HEK293 (cell line): ENCODE data around the gene ERCC1.

Experiments used
- CTCF ChIA-PET: fragments of 350-600 bp; formaldehyde crosslinking; extraction: SDS; loops from one replicate; lab custom pipeline; 2021; ENCODE audit warnings: antibody characterized with exemption; lab: Yijun Ruan, JAX
- POLR2A ChIA-PET: fragments of 300-600 bp; formaldehyde crosslinking; extraction: SDS; loops from one replicate; lab custom pipeline; 2020; ENCODE audit warnings: antibody characterized with exemption, inconsistent platforms; lab: Yijun Ruan, JAX
- H3K27ac ChIP-seq: fragments of 200-500 bp; sonication (Bioruptor generic); 2 replicates; pipeline ENCODE4 v1.5.1; 2014; ENCODE audit warnings: low read depth, low read length, control low read depth, inconsistent platforms; ENCODE audit errors: extremely low read depth
- H3K36me3 ChIP-seq, 2 experiments: fragments of 200-500 bp in 1 of 2; sonication (Bioruptor generic) in 1 of 2; 1 replicate in 1 of 2; 2 replicates in 1 of 2; pipeline ENCODE4 v1.5.1; 2014 to 2017; ENCODE audit warnings: inconsistent platforms in 2 of 2, low read length in 2 of 2; ENCODE audit not compliant: control insufficient read depth in 2 of 2, insufficient read depth in 1 of 2
- H3K4me1 ChIP-seq: fragments of 200-500 bp; sonication (Bioruptor generic); 2 replicates; pipeline ENCODE4 v1.5.1; 2014; ENCODE audit warnings: mild to moderate bottlenecking, low read length, inconsistent platforms; ENCODE audit not compliant: control insufficient read depth, insufficient read depth
- H3K4me3 ChIP-seq: 2 replicates; pipeline ENCODE4 v1.5.1; 2011; ENCODE audit warnings: low read depth, mild to moderate bottlenecking, control low read depth, low read length, moderate library complexity
- H3K9me3 ChIP-seq: fragments of 200-500 bp; sonication (Bioruptor generic); 2 replicates; pipeline ENCODE4 v1.5.1; 2014; ENCODE audit warnings: low read depth, low read length, inconsistent platforms; ENCODE audit not compliant: control insufficient read depth, insufficient read depth
- HOXD13 ChIP-seq: sonication (generic); formaldehyde crosslinking; IDR thresholded peaks from 2 replicates; pipeline ENCODE4 v1.8.0; 2022; ENCODE audit warnings: missing genetic modification reagents, borderline replicate concordance
- KLF9 ChIP-seq: fragments of 450-650 bp; formaldehyde crosslinking; IDR thresholded peaks from 2 replicates; pipeline ENCODE4 v1.5.1; 2016; ENCODE audit warnings: missing biosample characterization, missing genetic modification characterization, low read depth
- SP7 ChIP-seq: fragments of 450-650 bp; formaldehyde crosslinking; IDR thresholded peaks from 2 replicates; pipeline ENCODE4 v1.5.1; 2016; ENCODE audit warnings: missing biosample characterization, missing genetic modification characterization
- TRIM28 ChIP-seq: IDR thresholded peaks from 2 replicates; pipeline ENCODE4 v1.6.1; 2011; ENCODE audit warnings: low read length, control low read depth, borderline replicate concordance
- ZBTB1 ChIP-seq: fragments of 450-650 bp; formaldehyde crosslinking; IDR thresholded peaks from 2 replicates; pipeline ENCODE4 v1.5.1; 2016; ENCODE audit warnings: missing biosample characterization, missing genetic modification characterization
- ZFHX2 ChIP-seq: fragments of 450-650 bp; formaldehyde crosslinking; conservative IDR thresholded peaks from 2 replicates; pipeline ENCODE4 v1.5.1; 2016; ENCODE audit warnings: missing biosample characterization, missing genetic modification characterization
- ZIC2 ChIP-seq: fragments of 450-650 bp; formaldehyde crosslinking; IDR thresholded peaks from 2 replicates; pipeline ENCODE4 v1.5.1; 2016; ENCODE audit warnings: missing biosample characterization, missing genetic modification characterization
- ZNF121 ChIP-seq: fragments of 450-650 bp; formaldehyde crosslinking; IDR thresholded peaks from 2 replicates; pipeline ENCODE4 v1.5.1; 2016; ENCODE audit warnings: missing biosample characterization, missing genetic modification characterization
- ZNF146 ChIP-seq: fragments of 450-650 bp; formaldehyde crosslinking; IDR thresholded peaks from 2 replicates; pipeline ENCODE4 v1.5.1; 2016; ENCODE audit warnings: missing biosample characterization, missing genetic modification characterization
- ZNF184 ChIP-seq: fragments of 450-650 bp; IDR thresholded peaks from 2 replicates; pipeline ENCODE4 v1.5.1; 2018; ENCODE audit warnings: missing biosample characterization, mild to moderate bottlenecking, missing genetic modification characterization
- ZNF302 ChIP-seq: fragments of 450-650 bp; formaldehyde crosslinking; IDR thresholded peaks from 2 replicates; pipeline ENCODE4 v1.5.1; 2016; ENCODE audit warnings: missing biosample characterization, missing genetic modification characterization, low read depth
- ZNF426 ChIP-seq: fragments of 450-650 bp; formaldehyde crosslinking; IDR thresholded peaks from 2 replicates; pipeline ENCODE4 v1.5.1; 2017; ENCODE audit warnings: missing biosample characterization, missing genetic modification characterization, mild to moderate bottlenecking, inconsistent platforms, moderate library complexity
- ZNF473 ChIP-seq: fragments of 450-650 bp; formaldehyde crosslinking; IDR thresholded peaks from 2 replicates; pipeline ENCODE4 v1.5.1; 2017; ENCODE audit warnings: missing biosample characterization, missing genetic modification characterization
- ZNF544 ChIP-seq: fragments of 450-650 bp; formaldehyde crosslinking; IDR thresholded peaks from 2 replicates; pipeline ENCODE4 v1.5.0; 2017; ENCODE audit warnings: missing biosample characterization, missing genetic modification characterization
- ZNF571 ChIP-seq: fragments of 450-650 bp; formaldehyde crosslinking; IDR thresholded peaks from 2 replicates; pipeline ENCODE4 v1.5.0; 2017; ENCODE audit warnings: missing biosample characterization, missing genetic modification characterization
- ZNF585B ChIP-seq: fragments of 450-650 bp; formaldehyde crosslinking; IDR thresholded peaks from 2 replicates; pipeline ENCODE4 v1.5.1; 2016; ENCODE audit warnings: missing biosample characterization, missing genetic modification characterization
- ZNF600 ChIP-seq: fragments of 450-650 bp; formaldehyde crosslinking; IDR thresholded peaks from 2 replicates; pipeline ENCODE4 v1.5.1; 2016; ENCODE audit warnings: missing biosample characterization, missing genetic modification characterization
- ZNF610 ChIP-seq: fragments of 450-650 bp; formaldehyde crosslinking; IDR thresholded peaks from 2 replicates; pipeline ENCODE4 v1.5.1; 2016; ENCODE audit warnings: missing biosample characterization, missing genetic modification characterization, borderline replicate concordance
- ZNF629 ChIP-seq: fragments of 450-650 bp; formaldehyde crosslinking; IDR thresholded peaks from 2 replicates; pipeline ENCODE4 v1.5.1; 2017; ENCODE audit warnings: missing biosample characterization, missing genetic modification characterization
- ZNF660 ChIP-seq: fragments of 450-650 bp; IDR thresholded peaks from 2 replicates; pipeline ENCODE4 v1.5.1; 2018; ENCODE audit warnings: missing biosample characterization, mild to moderate bottlenecking, missing genetic modification characterization
- ZNF670 ChIP-seq: fragments of 450-650 bp; formaldehyde crosslinking; IDR thresholded peaks from 2 replicates; pipeline ENCODE4 v1.5.1; 2016; ENCODE audit warnings: missing biosample characterization, missing genetic modification characterization, low read depth
- ZNF707 ChIP-seq: fragments of 450-650 bp; formaldehyde crosslinking; IDR thresholded peaks from 2 replicates; pipeline ENCODE4 v1.5.1; 2016; ENCODE audit warnings: missing biosample characterization, missing genetic modification characterization
- ZNF768 ChIP-seq: fragments of 450-650 bp; formaldehyde crosslinking; IDR thresholded peaks from 2 replicates; pipeline ENCODE4 v1.5.1; 2018; ENCODE audit warnings: missing biosample characterization, mild to moderate bottlenecking, missing genetic modification characterization
- ZXDB ChIP-seq: fragments of 450-650 bp; formaldehyde crosslinking; IDR thresholded peaks from 2 replicates; pipeline ENCODE4 v1.5.1; 2016; ENCODE audit warnings: missing biosample characterization, missing genetic modification characterization
- TF ChIP-seq, protein P1 (sequence below): fragments of 450-650 bp; formaldehyde crosslinking; IDR thresholded peaks from 2 replicates; pipeline ENCODE4 v1.5.1; 2016; ENCODE audit warnings: missing biosample characterization, missing genetic modification characterization
- TF ChIP-seq, protein P2 (sequence below): fragments of 450-650 bp; formaldehyde crosslinking; IDR thresholded peaks from 2 replicates; pipeline ENCODE4 v1.5.1; 2017; ENCODE audit warnings: missing biosample characterization, missing genetic modification characterization
- TF ChIP-seq, protein P3 (sequence below): fragments of 450-650 bp; formaldehyde crosslinking; IDR thresholded peaks from 2 replicates; pipeline ENCODE4 v1.5.1; 2016; ENCODE audit warnings: missing biosample characterization, missing genetic modification characterization, low read depth
- TF ChIP-seq, protein P4 (sequence below): fragments of 450-650 bp; formaldehyde crosslinking; IDR thresholded peaks from 2 replicates; pipeline ENCODE4 v1.5.1; 2016; ENCODE audit warnings: missing biosample characterization, missing genetic modification characterization

ERCC1 gene

DNA sequence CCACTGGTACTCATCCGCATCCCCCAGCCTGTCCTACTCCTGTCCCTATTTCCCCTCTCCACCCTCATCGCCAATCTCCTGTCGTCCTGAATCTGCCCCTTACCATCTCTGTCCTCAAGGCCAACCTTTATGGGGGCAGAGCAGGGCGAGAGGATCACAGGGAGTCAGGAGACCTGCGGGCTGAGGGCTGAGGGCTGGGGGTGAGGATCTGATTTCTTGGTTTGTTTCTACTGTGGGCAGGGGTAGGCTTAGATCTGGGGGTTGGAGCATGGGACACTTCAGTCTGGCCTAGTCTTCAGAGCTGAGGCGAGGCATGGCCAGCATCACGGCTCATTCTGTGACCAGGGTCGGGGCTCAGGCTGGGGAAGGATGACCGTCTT lies 16.5 kb upstream of the ERCC1 start (continued):
- TF ChIP-seq, protein P1, sequence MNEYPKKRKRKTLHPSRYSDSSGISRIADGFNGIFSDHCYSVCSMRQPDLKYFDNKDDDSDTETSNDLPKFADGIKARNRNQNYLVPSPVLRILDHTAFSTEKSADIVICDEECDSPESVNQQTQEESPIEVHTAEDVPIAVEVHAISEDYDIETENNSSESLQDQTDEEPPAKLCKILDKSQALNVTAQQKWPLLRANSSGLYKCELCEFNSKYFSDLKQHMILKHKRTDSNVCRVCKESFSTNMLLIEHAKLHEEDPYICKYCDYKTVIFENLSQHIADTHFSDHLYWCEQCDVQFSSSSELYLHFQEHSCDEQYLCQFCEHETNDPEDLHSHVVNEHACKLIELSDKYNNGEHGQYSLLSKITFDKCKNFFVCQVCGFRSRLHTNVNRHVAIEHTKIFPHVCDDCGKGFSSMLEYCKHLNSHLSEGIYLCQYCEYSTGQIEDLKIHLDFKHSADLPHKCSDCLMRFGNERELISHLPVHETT: no peak
- TF ChIP-seq, protein P2, sequence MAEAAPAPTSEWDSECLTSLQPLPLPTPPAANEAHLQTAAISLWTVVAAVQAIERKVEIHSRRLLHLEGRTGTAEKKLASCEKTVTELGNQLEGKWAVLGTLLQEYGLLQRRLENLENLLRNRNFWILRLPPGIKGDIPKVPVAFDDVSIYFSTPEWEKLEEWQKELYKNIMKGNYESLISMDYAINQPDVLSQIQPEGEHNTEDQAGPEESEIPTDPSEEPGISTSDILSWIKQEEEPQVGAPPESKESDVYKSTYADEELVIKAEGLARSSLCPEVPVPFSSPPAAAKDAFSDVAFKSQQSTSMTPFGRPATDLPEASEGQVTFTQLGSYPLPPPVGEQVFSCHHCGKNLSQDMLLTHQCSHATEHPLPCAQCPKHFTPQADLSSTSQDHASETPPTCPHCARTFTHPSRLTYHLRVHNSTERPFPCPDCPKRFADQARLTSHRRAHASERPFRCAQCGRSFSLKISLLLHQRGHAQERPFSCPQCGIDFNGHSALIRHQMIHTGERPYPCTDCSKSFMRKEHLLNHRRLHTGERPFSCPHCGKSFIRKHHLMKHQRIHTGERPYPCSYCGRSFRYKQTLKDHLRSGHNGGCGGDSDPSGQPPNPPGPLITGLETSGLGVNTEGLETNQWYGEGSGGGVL (tag by site-specific recombination): 0 out of 2 replicates have a peak, but pooled peaks have one; percentile 1
- TF ChIP-seq ZNF768 (no peak), HOXD13 (CRISPR knock-in tag) (no peak)

DNA sequence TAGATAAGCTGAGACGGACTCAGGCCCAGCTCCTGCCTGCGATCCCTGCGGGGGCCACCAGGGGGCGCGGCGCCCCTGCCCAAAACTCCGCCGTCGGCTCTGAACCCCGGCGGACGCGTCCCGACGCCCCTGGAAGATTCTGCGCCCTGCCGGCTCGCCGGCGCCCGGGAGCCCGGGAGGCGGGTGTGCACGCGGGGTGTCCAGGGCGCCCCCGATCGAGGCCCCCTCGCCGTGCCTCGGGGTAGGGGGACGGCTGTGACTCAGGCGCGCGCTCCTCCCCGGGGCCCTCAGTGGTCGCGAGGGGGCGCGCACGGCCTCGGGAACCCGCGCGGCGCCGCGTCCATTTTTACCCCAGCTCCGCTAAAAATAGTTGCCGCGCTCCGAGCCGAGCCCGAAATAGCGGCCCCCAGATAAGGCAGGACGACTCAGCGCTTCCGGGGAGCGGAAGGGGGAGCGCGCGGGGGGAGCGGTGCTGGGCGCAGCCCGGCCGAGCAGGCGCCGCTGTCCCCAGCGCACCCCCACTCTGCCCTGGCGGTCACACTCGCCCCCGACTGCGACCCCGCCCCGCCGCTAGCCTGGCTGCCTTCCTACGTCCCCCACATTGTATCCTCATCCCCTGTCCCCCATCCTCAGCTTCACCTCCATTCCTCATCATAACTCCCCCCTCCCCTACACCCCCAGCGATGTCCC lies 16.0 kb upstream of the ERCC1 start:
- Histone ChIP-seq H3K36me3 (no peaks in the 10 kb centered on the region), H3K4me3 (peak overlapping the region; percentile 54), H3K4me1 (0 out of 2 replicates have a peak, but pooled peaks cover 4% of the 10 kb centered on the region), H3K27ac (peak overlapping the region; percentile 40; the same call in 1 of the 2 replicates), H3K9me3 (no peaks in the 10 kb centered on the region)
- POLR2A ChIA-PET: interaction anchor here (0.5 to 1.5 kb wide), 12 partner anchors 15 to 1692 kb away, joined by 3 to 41 read pairs (median 4); partner anchors contain the start of gene FOSB
- CTCF ChIA-PET: interaction anchor here (0.6 to 5.9 kb wide), 40 partner anchors 8 to 241 kb away, joined by 3 to 295 read pairs (median 6); partner anchors contain the start of genes FOSB and PPP1R13L
- TF ChIP-seq, protein P3, sequence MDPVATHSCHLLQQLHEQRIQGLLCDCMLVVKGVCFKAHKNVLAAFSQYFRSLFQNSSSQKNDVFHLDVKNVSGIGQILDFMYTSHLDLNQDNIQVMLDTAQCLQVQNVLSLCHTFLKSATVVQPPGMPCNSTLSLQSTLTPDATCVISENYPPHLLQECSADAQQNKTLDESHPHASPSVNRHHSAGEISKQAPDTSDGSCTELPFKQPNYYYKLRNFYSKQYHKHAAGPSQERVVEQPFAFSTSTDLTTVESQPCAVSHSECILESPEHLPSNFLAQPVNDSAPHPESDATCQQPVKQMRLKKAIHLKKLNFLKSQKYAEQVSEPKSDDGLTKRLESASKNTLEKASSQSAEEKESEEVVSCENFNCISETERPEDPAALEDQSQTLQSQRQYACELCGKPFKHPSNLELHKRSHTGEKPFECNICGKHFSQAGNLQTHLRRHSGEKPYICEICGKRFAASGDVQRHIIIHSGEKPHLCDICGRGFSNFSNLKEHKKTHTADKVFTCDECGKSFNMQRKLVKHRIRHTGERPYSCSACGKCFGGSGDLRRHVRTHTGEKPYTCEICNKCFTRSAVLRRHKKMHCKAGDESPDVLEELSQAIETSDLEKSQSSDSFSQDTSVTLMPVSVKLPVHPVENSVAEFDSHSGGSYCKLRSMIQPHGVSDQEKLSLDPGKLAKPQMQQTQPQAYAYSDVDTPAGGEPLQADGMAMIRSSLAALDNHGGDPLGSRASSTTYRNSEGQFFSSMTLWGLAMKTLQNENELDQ (tag by site-specific recombination): no peak
- TF ChIP-seq ZNF571 (tag by site-specific recombination) (no peak), ZFHX2 (tag by site-specific recombination) (peak; percentile 49; the same call in 1 of the 2 replicates), ZNF146 (tag by site-specific recombination) (no peak), ZIC2 (tag by site-specific recombination) (peak; percentile 39; the same call in 1 of the 2 replicates), KLF9 (0 out of 2 replicates have a peak, but pooled peaks have one; percentile 25), ZNF670 (tag by site-specific recombination) (no peak), SP7 (tag by site-specific recombination) (peak; percentile 50; the same call in 1 of the 2 replicates), ZNF600 (tag by site-specific recombination) (no peak), TRIM28 (no peak), ZXDB (tag by site-specific recombination) (0 out of 2 replicates have a peak, but pooled peaks have one; percentile 47), ZNF544 (tag by site-specific recombination) (no peak), ZBTB1 (tag by site-specific recombination) (no peak), ZNF585B (tag by site-specific recombination) (no peak), ZNF707 (tag by site-specific recombination) (no peak), ZNF184 (0 out of 2 replicates have a peak, but pooled peaks have one; percentile 56), ZNF121 (tag by site-specific recombination) (no peak), ZNF426 (tag by site-specific recombination) (no peak), ZNF768 (no peak), ZNF629 (tag by site-specific recombination) (no peak), ZNF473 (tag by site-specific recombination) (no peak), ZNF660 (tag by site-specific recombination) (peak; percentile 95), ZNF610 (no peak), ZNF302 (tag by site-specific recombination) (no peak)
- TF ChIP-seq, protein P4, sequence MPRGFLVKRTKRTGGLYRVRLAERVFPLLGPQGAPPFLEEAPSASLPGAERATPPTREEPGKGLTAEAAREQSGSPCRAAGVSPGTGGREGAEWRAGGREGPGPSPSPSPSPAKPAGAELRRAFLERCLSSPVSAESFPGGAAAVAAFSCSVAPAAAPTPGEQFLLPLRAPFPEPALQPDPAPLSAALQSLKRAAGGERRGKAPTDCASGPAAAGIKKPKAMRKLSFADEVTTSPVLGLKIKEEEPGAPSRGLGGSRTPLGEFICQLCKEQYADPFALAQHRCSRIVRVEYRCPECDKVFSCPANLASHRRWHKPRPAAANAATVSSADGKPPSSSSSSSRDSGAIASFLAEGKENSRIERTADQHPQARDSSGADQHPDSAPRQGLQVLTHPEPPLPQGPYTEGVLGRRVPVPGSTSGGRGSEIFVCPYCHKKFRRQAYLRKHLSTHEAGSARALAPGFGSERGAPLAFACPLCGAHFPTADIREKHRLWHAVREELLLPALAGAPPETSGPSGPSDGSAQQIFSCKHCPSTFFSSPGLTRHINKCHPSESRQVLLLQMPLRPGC: no peak
- TF ChIP-seq, protein P2 (tag by site-specific recombination): peak; percentile 60
